Head of caudate nucleus (tissue), 42 donors: ENCODE data around the gene UBE3A.
"Not testable (repeated sequence)": the region's sequence is repeated elsewhere in the genome, so short reads cannot be mapped to it uniquely, and the experiment has no call there.

Source experiments
- DNase-seq, 42 donors: peaks; one replicate each; pipeline versions ENCODE4 v3.0.0 to v3.0.0-alpha.2; 2020 to 2021; ENCODE audit warnings: mixed read lengths in 7 of 42
- intact Hi-C: fragments of 100-400 bp; cut with DNase I; formaldehyde crosslinking; loops from one replicate; pipeline ENCODE4 v1.15.0; 2022

UBE3A gene

DNA sequence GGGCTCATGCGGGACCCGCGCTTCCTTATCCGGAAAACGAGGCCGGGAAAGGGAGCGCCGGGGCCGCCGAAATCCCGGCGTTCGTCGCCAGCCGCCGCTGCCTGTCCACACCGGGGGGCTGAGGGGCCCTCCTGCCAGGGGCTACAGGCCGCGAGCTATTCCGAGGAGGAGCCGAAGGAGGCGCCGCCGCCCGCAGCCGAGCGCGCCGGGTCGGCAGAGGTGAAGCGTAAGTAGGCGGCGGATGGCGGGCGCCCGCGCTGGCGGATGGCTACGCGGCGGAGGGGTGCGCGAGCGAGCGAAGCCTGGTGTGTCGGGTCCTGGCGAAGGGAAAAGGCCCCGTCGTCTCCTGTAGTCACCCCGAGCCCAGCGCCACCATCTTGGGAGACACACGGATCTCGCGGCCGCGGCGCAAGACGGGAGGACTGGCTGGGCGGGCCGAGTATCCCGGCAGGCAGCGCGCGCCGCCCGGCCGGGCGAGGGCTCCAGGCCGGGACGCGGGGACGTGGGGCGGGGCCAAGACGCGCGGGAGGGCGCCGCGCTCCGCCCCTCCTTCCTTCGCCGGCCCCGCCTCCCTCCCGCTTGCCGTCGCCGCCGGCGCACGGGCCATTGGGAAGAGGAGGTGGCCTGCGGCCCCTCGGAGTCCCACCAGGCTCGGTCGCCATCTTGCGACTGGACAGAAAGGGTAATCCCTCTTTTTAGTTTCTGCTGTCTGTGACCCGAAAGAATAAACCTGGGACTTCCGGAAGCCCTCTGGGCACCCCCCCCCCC is at the start of gene UBE3A:
Gene UBE3A (minus strand): TSS at position 424 of the 768 bp plus-strand sequence. CDS start 29,917 bp downstream, outside the sequence.
- intact Hi-C loops, result loop anchor here (10.0 kb wide), 1 partner anchor 484 kb away; the partner anchor contains the start of genes SNRPN and SNURF
- peak; percentile 68 to 97 (median 92) for DNase-seq

DNA sequence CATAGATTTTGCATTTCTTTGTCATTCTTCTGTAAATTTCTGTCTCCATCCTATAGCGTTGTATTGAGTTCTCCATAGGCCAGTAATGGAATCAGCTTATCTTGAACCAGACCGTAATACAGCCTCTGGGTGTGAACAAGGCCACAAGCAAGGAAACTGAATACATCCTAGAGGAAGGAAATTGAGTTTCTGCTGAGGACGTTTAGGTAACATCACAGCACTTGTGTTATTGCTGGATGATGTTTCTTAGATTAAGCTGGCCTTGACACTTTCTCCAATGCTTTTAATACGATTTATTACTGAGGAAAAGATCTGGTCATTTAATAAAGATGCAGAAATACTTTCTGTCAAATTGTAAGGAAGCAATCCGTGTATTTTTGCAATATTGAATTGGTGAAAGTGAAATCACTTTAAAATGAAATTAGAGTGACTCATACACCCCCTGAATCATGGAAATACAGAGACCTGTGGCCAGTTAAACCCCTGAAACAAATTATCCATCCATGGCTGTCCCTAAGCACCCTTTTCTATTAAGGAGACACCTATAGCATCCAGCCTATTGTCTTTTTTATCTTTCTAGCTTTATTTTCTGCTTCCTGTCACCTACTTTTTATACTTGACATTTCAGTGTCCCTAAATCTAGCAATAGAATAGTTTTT is 48.5 kb upstream of the UBE3A start:
- intact Hi-C loops, result no loop called here
- no peak for DNase-seq

DNA sequence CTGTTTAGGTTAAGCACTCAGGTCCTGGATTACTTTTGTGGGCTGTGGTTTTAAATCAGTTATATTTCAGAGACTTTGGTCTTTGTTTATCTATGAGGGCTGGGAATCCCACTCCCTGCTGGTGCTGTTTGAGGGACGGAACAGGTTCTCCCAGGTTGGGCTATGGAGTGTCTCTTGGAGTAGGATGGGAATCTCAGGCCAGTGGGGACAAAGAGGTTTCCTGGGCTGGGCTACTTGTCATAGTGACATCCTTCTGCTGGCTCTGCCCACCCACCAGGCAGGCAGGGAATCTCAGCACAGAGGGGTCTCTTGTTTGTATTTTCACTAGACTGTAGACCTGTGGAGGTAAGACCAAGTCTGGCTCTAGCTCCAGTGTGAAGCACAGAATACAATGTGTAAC is 47.2 kb upstream of the UBE3A start:
- intact Hi-C loops, result no loop called here

DNA sequence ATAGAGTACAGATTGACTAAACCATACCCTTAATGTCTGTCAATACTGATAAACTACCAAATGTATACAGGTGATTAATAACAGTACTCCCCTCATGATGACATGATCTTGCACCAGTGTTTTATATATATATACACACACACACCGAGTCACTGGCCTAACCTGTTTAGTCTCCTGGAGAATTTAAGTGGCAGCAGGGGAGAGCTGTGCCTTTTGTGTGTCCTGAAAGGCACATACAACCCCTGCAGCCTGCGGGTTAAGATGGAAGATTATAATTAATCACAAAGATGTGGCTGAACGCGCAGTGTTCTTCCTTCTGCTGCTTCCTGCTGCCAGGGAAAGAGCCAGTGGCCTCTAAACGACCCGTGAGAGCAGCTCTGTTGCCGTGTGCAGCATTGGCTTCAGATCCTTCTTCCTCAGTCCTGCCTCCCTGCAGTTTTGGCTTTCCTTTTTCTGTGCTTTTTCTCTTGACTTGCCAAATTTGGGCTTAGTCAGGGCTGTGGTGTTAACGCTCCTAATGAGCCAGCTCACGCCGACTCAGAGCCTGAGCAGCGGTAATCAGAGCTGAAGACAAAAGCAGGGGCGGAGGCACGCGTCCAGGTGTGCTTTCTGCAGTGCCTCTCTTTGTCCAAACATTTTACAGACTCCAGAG is 42.5 kb upstream of the UBE3A start:
- peak; percentile 8 to 87 (median 53) for DNase-seq
- intact Hi-C loops, result no loop called here

More for the DNA sequence above, 47.2 kb upstream of the UBE3A start:
- no peak for DNase-seq

DNA sequence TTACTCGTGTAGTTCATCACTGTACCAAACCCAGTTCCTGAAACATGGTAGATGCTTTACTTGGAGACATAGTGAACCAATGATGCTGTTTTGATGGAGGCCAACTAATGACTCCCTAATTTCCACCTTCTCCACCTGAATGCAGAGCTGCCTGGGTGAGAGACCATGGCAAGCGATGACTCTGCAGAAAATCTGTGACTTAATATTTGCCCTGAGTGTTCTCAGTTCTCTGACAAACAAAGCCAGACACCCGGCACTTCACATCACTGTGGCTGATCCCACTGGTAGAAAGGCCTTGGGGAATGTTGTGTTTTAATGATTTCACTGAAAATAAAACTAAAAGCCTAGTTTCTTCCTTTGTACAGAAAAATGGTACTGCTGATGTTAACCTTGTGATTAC is 39.5 kb upstream of the UBE3A start:
- intact Hi-C loops, result no loop called here
- no peak for DNase-seq

DNA sequence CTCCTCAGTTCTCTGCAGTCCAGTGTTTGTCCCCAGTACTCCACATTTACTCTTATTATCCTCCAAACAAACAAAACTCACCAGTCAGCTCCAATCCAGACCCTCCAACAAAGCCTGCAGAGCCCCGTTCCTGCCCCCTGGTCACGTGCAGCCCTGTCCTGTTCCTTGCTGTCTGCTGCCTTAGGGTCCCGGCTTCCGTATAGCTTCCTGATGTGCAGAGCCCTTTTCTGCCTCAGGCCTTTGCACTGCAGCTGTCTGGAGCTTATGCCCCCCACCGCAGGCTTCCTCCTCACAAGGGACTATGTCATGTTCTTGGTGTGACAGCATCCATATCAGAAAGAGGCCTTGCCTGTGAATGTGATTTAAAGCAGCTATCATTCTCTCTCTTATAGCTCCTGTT is 39.0 kb upstream of the UBE3A start:
- DNase-seq, result no peak
- intact Hi-C loops, result no loop called here

DNA sequence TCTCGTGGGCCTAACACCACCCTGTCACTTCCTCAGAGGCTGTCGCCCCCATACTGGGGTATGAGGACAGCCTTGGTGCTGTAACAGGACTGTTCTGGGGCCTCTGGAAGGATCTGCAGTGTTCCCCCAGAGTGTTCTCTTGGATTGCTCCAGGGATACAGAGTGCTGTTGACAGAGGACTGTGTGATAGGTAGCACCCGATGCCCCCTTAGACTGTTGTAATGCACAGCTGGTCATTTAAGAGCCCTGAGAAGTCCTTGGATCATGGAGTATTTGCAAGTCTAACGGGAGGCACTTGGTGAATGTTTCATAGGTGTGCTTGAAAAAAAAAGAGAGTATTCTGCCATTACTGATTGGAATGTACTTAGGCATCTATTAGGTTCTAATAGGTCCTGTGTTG is 35.4 kb upstream of the UBE3A start:
- DNase-seq, result no peak
- intact Hi-C loops, result no loop called here

DNA sequence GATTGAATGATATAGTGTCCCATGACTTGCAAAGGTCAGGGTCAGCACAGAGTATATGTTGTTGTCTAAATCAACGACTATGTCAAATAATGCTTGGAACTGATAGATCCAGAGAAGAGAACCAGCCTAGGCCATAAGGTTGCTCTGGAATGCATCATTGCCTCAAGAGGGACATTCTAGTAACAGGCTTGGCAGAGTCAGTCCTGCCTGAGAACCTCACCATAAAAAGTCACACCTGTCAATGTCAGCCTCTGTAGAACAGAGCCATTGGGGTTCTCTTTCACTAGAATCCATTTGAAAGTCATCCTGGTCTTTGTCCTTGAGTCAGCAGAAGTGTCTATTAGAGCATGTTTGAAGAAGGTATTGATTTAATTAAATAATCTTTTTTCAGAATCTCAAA is 31.4 kb upstream of the UBE3A start:
- no peak for DNase-seq
- intact Hi-C loops, result no loop called here

DNA sequence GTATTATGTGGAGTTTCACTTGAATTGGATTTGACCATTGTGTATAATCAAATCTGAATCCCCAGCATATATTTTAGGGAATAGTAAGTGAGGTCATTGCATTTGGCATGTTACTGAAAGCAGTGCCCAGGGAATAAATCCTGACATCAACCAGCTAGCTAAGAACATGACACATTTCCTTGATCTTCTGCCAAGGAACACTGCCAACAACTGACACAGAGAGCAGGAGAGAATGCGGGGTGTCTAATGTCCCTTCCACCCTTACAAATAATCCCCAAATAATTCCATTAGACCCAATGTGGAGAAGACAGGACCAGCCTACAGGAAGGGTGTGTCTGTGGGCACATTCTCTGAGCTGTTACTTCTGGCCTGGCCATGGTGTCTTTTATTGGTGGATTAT is 30.6 kb upstream of the UBE3A start:
- intact Hi-C loops, result no loop called here
- DNase-seq, result no peak

DNA sequence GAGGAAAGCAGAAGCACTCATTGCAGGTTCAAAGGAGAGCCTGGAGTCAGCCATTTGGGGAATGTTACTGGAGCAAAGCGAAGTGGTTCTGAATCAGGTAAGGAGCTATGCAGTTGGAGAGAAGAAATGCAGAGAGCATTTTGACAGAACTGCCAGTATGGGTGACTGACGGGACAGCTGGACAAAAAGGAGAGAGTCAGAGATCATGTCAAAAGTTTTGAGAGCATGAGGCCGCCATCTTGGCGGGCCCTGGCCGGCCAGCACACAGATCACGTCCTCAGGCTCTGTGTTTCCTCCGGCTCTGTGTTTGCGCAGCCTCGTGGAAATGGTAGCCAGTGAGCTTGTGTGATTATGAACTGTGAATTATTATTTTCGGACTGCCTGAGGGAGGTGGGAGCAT is 29.8 kb upstream of the UBE3A start:
- no peak for DNase-seq

DNA sequence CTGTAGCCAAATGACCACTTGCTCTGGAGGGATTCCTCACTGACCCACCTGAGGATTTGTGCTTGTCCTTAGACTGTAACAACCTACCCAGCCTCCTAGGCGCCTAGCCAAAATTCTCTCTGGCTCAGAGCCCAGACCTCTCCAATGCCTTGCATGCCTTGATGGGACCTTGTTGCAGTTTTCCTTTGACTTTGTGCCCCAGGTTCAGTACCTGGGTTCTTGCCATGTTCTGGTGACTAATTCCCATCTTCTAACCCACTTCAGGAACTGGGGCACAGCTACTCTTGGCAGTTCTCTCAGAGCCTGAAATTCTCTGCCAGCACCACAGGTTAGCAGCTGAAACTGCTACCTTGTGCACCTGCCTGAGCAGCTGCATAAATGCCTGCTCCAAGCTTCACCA is 27.0 kb upstream of the UBE3A start:
- no peak for DNase-seq
- intact Hi-C loops, result no loop called here

More for the DNA sequence above, 29.8 kb upstream of the UBE3A start:
- intact Hi-C loops, result no loop called here

DNA sequence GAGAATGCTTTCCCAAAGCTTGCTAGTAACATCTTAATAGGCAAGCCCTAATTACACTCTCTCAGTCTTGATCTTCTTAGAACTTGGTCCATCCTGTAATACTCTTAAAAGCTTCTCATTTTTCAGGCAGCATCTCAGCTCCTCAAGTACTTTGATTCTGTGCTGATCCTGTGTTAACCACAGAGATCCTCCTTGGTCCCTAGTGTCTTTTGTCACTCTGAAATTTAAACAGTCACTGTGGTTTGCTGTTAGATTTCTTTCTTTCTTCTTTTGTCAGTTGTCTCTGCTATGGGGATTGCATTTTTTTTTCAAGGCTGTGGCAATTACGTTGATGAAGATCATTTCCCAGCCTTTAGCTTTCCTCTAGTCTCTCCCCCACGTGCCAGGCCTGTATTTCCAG is 26.0 kb upstream of the UBE3A start:
- intact Hi-C loops, result no loop called here
- DNase-seq, result no peak

DNA sequence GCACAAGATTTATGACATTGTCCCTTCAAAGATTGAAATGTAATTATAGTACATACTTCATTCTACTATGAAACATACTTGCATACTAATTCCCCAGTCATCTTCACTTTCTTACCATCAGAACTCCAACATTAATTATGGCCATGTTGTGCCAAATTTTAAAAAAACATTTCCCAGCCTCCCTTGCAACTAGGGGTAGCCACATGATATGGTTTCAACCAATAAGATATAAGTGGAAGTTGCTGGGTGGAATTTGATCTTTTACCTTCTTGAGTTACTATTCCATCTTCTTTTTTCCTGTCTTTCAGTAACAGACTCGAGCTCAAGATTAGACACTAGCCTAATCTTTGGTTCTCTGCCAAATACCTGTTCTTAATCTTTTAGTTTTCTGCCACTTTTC is 25.6 kb upstream of the UBE3A start:
- DNase-seq, result no peak
- intact Hi-C loops, result no loop called here

DNA sequence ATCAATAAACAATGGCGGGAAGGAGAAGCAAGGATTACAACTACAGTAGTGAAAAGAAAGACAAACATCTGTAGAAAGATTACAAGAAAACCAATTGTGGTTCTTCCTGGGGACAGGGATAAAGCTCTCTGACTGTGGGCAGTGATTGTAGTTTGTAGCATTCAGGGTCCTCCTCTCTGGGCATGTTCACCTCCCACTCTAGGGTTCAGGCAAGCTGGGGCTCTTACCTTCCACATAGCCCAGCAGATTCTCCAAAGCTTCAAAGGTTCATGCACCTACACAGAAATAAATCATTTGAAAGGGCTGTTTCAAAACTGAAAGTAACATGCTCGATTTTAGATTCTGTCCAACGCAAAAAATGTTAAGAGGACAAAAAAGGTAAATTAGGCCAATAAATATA is 17.4 kb upstream of the UBE3A start:
- no peak for DNase-seq
- intact Hi-C loops, result no loop called here

DNA sequence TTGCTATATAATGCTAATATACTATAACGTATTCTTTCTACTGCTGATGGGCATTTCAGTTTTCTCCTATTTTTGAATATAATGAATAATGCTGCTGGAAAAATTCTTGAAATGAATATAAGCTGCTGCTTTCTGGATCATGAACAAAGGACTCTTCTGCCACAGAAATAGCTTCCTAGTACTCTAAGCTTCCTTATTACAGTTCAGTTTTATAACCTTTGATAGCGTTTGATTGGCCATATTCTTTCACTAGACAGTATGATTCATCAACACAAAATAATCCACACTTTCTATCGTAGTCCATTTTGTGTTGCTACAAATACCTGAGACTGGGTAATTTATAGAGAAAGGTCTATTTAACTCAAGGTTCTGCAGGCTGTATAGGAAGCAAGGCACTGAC is 16.4 kb upstream of the UBE3A start:
- intact Hi-C loops, result no loop called here
- DNase-seq, result no peak

DNA sequence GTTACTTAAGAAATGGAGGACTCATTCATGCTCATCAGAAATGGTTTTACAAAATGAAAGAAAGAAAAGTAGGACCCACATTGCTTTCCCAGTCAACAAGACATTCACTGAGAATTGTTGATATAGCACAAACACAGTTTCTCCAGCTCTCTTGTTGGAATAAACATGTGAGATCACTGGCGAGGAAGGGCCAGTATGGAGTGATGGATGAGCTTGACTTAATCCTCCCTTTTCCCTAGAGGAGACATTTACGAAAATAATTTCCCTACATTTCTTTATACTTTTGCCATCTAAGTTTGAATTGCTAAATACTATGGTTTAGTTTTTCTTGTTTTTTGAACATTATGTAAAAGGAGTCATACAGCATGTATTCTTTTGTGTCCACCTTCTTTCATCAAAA is 15.9 kb upstream of the UBE3A start:
- intact Hi-C loops, result no loop called here
- no peak for DNase-seq

DNA sequence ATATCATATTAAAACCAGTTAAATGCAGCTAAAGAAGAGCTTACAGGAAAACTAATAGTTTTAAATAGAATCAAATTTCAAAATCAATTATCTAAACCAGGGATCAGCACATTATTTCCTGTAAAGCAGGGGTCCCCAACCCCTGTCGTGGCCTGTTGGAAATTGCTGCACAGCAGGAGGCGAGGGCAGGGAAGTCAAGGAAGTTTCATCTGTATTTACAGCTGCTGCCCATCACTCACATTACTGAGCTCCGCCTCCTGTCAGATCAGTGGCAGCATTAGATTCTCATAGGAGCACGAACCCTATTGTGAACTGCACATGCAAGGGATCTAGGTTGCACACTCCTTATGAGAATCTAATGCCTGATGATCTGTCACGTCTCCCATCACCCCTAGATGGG is 14.4 kb upstream of the UBE3A start:
- intact Hi-C loops, DNase-seq: not testable (repeated sequence)

DNA sequence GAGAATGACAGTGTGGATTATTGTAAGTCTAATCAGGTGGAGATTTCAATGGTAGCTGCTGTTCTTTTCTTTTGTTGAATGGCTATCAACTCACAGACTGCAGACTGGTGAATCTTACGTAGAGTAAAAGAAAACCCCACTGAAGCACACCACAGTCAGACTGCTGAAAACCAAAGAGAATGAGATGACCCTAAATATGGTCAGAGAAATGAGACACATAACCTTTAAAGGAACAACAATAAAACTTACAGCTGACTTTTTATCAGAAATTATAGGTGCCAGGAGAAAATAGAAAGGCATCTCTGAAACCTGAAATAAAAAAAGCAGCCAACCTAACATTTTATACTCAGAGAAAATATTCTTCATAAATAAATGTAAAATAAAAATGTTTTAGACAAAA is 12.7 kb upstream of the UBE3A start:
- no peak for DNase-seq
- intact Hi-C loops, result no loop called here

DNA sequence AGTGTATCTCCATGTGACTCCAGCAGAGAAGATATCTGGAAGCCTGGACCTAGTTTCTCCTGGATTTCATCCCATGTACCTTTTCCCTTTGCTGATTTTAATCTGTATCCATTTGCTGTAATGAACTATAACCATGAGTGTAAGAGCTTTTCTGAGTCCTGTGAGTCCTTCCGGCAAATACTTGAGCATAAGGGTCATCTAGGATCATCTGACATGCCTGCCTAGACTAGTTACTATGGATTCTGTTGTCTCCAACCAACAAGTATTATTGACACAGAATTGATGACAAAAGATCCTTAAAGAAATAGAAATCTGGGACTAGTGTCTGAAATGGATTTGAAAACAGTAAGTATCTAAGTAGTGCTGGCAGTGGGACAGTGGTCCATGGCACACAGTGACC is 11.3 kb upstream of the UBE3A start:
- DNase-seq, result no peak
- intact Hi-C loops, result no loop called here

DNA sequence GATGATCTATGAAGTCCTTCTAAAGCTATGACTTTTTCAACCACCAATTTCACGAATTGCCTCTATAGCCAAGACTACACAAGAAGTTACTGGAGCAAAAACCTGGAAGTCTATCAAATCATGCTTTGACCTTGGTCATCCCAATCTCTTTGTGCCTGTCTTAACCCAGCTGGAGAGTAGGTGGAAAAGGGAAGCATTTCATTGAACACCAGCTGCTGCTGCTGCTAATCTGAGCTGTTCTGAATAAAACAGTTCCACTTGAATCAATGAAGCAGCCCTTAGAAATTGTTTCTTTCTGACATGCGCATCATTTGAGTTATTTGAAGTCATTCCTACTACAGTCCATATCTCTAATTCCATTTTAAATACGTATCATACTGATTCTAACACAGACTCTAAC is 7.3 kb upstream of the UBE3A start:
- no peak for DNase-seq

More for the DNA sequence above, 7.3 kb upstream of the UBE3A start:
- intact Hi-C loops, result no loop called here
